ENCODE data around the gene APEH. TPM values are rescaled to one million over a fixed set of nuclear protein-coding genes. Genes with fewer than 3 reads are reported as not detected.

Gene APEH
- total RNA-seq, 1 donor from 2014 or later, result 80.8 TPM

- no peak for DNase-seq (ENCODE audit: low read depth)
- no peaks in the 10 kb centered on the region for H4K20me1 ChIP-seq (ENCODE audit: insufficient read depth, low read length)
- peaks cover 5% of the 10 kb centered on the region for H3K4me1 Mint-ChIP-seq (ENCODE audit: low read depth, unreplicated experiment)
- FAIRE-seq, result no peak
- H2AFZ ChIP-seq (ENCODE audit: low read depth, low read length), result no peak overlapping the region
- H3K79me2 ChIP-seq (ENCODE audit: insufficient read depth, low read length), result no peaks in the 10 kb centered on the region
- peaks cover 2% of the 10 kb centered on the region for H3K27me3 ChIP-seq (ENCODE audit: insufficient read depth, low read length)
- H3K27ac ChIP-seq (ENCODE audit: low read depth, low read length), result no peak overlapping the region
- H3K9me3 ChIP-seq (ENCODE audit: insufficient read depth, low read depth, low read length), result no peaks in the 10 kb centered on the region
- no peaks in the 10 kb centered on the region for H3K36me3 Mint-ChIP-seq (ENCODE audit: low read depth, unreplicated experiment)
- H3K4me3 Mint-ChIP-seq (ENCODE audit: unreplicated experiment), result no peak overlapping the region
- H3K27me3 Mint-ChIP-seq (ENCODE audit: low read depth, unreplicated experiment), result peaks cover 34% of the 10 kb centered on the region
- TF ChIP-seq CTCF (IDR thresholded peaks at IDR 0.05; ENCODE audit: insufficient read depth, low read depth, low read length) (no peak), EZH2 (IDR thresholded peaks at IDR 0.05; ENCODE audit: insufficient read depth, low read length) (no peak)
- H3K4me1 ChIP-seq (ENCODE audit: insufficient read depth, low read length), result no peaks in the 10 kb centered on the region
- peaks cover 3% of the 10 kb centered on the region for H3K9me3 Mint-ChIP-seq (ENCODE audit: unreplicated experiment)
- H3K4me3 ChIP-seq (ENCODE audit: insufficient read depth, low read depth, low read length), result no peak overlapping the region
- no peak overlapping the region for H3K4me2 ChIP-seq (ENCODE audit: low read length)
- H3K9ac ChIP-seq (ENCODE audit: low read length), result no peak overlapping the region
- no peaks in the 10 kb centered on the region for H3K36me3 ChIP-seq (ENCODE audit: insufficient read depth, low read length)
- H3K27ac Mint-ChIP-seq (ENCODE audit: unreplicated experiment), result no peak overlapping the region
Observed at GRCh38 chr3:49654176-49654825, 19.9 kb upstream of the APEH start.

- H3K27ac Mint-ChIP-seq (ENCODE audit: unreplicated experiment), result no peak overlapping the region
- Histone ChIP-seq H3K4me3 (ENCODE audit: insufficient read depth, low read depth, low read length) (no peak overlapping the region), H3K4me2 (ENCODE audit: low read length) (no peak overlapping the region), H3K9me3 (ENCODE audit: insufficient read depth, low read depth, low read length) (no peaks in the 10 kb centered on the region), H3K36me3 (ENCODE audit: insufficient read depth, low read length) (no peaks in the 10 kb centered on the region), H3K27me3 (ENCODE audit: insufficient read depth, low read length) (peaks cover 2% of the 10 kb centered on the region), H4K20me1 (ENCODE audit: insufficient read depth, low read length) (no peaks in the 10 kb centered on the region), H3K4me1 (ENCODE audit: insufficient read depth, low read length) (no peaks in the 10 kb centered on the region), H3K9ac (ENCODE audit: low read length) (no peak overlapping the region), H3K79me2 (ENCODE audit: insufficient read depth, low read length) (no peaks in the 10 kb centered on the region), H3K27ac (ENCODE audit: low read depth, low read length) (no peak overlapping the region), H2AFZ (ENCODE audit: low read depth, low read length) (no peak overlapping the region)
- DNase-seq (ENCODE audit: low read depth) (no peak), FAIRE-seq (no peak)
- H3K4me3 Mint-ChIP-seq (ENCODE audit: unreplicated experiment), result no peak overlapping the region
- no peak for TF ChIP-seq CTCF (IDR thresholded peaks at IDR 0.05; ENCODE audit: insufficient read depth, low read depth, low read length)
- TF ChIP-seq EZH2 (IDR thresholded peaks at IDR 0.05; ENCODE audit: insufficient read depth, low read length), result no peak
- H3K4me1 Mint-ChIP-seq (ENCODE audit: low read depth, unreplicated experiment), result peaks cover 2% of the 10 kb centered on the region
- peaks cover 34% of the 10 kb centered on the region for H3K27me3 Mint-ChIP-seq (ENCODE audit: low read depth, unreplicated experiment)
- H3K36me3 Mint-ChIP-seq (ENCODE audit: low read depth, unreplicated experiment), result no peaks in the 10 kb centered on the region
- H3K9me3 Mint-ChIP-seq (ENCODE audit: unreplicated experiment), result peaks cover 3% of the 10 kb centered on the region
Observed at GRCh38 chr3:49654955-49655556, 19.1 kb upstream of the APEH start.

- H3K4me1 Mint-ChIP-seq (ENCODE audit: low read depth, unreplicated experiment), result no peaks in the 10 kb centered on the region
- Histone ChIP-seq H4K20me1 (ENCODE audit: insufficient read depth, low read length) (no peaks in the 10 kb centered on the region), H3K4me2 (ENCODE audit: low read length) (no peak overlapping the region), H3K9me3 (ENCODE audit: insufficient read depth, low read depth, low read length) (no peaks in the 10 kb centered on the region), H3K27me3 (ENCODE audit: insufficient read depth, low read length) (peaks cover 2% of the 10 kb centered on the region), H3K79me2 (ENCODE audit: insufficient read depth, low read length) (no peaks in the 10 kb centered on the region), H3K36me3 (ENCODE audit: insufficient read depth, low read length) (no peaks in the 10 kb centered on the region), H2AFZ (ENCODE audit: low read depth, low read length) (no peak overlapping the region), H3K4me1 (ENCODE audit: insufficient read depth, low read length) (no peaks in the 10 kb centered on the region), H3K9ac (ENCODE audit: low read length) (no peak overlapping the region), H3K4me3 (ENCODE audit: insufficient read depth, low read depth, low read length) (no peak overlapping the region), H3K27ac (ENCODE audit: low read depth, low read length) (no peak overlapping the region)
- H3K9me3 Mint-ChIP-seq (ENCODE audit: unreplicated experiment), result peaks cover 3% of the 10 kb centered on the region
- no peak for DNase-seq (ENCODE audit: low read depth)
- peaks cover 34% of the 10 kb centered on the region for H3K27me3 Mint-ChIP-seq (ENCODE audit: low read depth, unreplicated experiment)
- H3K27ac Mint-ChIP-seq (ENCODE audit: unreplicated experiment), result no peak overlapping the region
- FAIRE-seq, result no peak
- TF ChIP-seq EZH2 (IDR thresholded peaks at IDR 0.05; ENCODE audit: insufficient read depth, low read length), result no peak
- TF ChIP-seq CTCF (IDR thresholded peaks at IDR 0.05; ENCODE audit: insufficient read depth, low read depth, low read length), result no peak
- H3K4me3 Mint-ChIP-seq (ENCODE audit: unreplicated experiment), result no peak overlapping the region
- no peaks in the 10 kb centered on the region for H3K36me3 Mint-ChIP-seq (ENCODE audit: low read depth, unreplicated experiment)
Observed at GRCh38 chr3:49655731-49656285, 18.3 kb upstream of the APEH start.

Data from astrocyte (in vitro differentiated cells and primary cell).